Stimulated activated CD8-positive, alpha-beta memory T cell treated with anti-CD3 and anti-CD28 coated beads, Interleukin-12 subunit alpha, Interleukin-12 subunit beta, amount 100 ng/mL, for 24 hours (primary cell): ENCODE results near the gene ZNF423.
"Not testable (repeated sequence)": the region's sequence is repeated elsewhere in the genome, so short reads cannot be mapped to it uniquely, and the experiment has no call there.

Experiments
- DNase-seq: peaks from one replicate; pipeline ENCODE4 v3.0.0-alpha.2; 2020; ENCODE audit errors: extremely low read depth

Gene ZNF423

DNA sequence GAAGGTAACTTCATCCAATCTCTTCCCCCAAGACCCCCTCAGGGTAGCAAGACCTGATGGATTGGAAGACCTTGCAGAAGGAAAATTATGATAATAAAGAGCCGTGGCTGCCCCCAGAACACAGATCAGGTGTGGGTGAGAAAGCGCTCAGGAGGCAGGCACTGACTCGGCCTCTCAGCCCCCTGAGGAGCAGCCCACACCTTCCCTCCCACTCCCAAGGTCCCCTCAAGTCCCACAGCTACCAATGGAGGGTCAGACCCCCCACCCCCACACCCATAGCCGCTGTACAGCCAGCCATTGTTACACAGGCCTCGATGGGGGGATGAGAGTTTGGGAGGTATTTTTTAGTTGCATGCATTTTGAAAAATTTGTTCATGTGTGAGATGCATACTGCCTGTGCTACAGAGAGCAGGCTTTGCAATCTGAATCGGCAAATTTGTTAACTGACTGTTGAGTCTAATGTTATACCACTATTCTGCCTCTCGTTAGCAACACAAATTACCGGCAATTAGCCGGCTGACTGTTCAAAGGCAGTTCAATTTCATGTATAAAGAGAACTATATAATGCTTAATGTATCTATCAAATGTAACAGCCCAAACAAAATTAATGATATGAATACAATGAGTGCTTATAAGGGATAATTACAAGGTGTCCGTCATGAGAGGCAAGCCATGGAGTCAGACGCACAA, 270.6 kb downstream of the ZNF423 start:
- DNase-seq, result no peak

DNA sequence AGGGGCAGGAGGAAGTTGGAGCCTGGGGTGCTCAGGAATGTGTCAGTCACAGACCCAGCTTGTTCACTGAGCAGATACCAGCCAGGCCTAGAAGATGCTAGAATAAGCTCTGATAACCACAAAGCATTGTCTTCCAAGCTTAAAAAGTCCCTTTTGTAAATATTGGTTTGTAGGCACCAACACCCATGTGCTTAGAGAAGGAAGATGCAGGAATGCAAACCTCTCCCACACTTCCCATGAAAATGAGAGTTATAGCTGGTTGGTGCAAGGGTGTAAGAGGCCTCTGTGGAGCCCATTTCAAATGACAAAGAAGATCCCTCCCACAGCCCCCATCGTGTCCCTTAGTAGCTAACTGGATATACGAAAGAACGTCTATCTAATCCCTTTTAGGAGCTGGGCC, 272.0 kb downstream of the ZNF423 start:
- DNase-seq, result no peak

DNA sequence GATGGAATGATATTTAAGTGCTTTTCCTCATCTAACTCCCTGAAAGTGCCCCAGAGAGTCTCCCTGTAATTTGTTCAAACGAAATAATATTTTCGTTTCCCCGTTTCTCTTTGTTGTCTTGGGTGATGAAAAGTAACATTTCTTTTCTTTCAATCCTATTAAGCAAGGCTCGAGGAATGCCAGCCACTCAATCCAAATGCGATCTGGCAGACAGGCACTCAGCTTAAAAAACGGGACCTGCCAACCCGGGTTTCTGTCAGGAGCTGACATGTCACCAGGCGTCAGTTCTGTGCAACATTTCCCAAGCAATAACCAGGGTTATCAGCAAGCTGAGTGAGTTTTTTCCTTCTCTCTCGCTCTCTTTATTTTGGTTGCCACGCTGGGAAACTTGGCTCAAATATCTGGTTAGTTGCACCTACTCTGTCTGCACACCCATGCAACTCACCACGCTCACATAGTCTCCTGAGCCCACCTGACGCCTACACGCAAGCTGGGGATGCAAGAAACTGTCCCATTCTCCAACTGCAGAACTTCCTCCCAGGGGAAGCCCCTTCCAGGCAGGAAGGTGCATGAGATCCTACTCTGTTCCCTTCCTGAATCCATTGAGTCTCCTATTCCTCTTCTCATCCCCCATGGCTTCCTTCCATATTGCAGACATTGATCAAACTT, 274.1 kb downstream of the ZNF423 start:
- DNase-seq, result no peak

DNA sequence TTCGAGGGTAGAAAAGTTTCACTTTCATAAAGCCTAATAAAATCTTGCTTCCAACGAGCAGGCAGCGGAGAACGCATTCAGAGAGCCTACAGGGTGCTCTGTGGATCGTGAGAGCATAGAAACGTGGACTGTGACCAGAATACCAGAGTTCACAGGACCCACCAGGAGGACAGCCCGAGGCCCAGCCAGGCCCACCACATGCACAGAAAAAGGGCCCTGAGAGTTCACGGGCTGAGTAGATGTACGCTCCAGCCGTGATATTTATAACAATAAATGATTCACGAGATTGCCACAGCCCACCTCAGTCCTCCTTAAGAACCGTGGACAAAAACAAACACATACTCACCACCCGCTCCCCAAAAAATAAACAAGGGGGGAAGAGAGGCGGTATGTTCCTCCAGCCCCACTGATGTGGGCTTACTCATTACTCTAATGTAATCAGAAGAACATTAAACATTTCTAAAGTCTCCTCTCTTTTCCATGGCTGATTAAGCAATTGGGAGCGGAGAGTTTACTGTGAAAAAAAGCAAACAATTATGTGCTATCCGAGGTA, 275.1 kb downstream of the ZNF423 start:
- no peak for DNase-seq

DNA sequence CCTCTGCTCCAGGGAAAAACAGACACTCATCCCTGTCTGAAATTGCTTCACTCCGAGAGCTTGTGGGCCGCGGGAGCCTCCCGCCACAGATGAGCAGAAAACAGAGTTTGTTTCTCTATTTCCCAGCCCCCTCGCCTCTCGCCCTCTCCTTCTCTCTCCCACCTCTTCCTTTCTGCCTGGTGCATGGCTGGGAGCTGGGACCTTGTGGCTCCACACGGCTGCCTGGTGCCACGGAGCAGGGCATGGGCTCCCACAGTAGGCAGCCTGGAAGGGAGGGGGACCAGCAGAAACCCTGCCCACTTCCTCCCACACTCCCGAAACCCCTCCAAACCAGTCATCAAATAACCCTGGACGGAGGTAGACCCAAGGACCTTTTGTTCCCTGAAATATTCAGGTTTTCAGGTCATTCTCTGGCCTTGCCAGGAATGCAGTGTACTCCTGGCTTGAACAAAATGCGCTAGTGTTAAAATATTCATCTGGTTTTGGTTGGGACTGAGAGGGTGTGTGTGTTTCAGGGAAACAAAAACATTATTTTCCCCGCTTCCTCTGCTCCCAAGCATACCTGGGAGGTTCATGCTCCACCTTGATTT, 277.4 kb downstream of the ZNF423 start:
- DNase-seq, result no peak

DNA sequence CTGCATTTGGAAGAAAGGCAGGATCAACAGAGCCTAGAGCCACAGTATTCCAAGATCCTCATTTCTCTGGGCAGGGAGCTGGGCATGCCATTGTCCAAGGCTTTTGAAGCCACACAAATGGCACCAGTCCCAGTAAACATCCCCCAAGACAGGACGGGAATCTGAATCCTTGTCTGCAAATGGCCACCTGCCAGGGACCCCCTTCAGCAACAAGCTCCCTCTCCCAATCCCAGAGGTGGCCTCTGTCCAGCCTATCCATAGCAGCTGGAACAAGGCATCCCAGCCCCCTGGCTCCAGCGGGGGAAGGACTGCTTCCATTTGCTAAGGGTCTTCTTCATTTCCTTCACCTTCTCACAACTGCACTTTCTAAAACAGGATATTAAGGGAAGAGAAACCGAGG, 277.9 kb downstream of the ZNF423 start:
- DNase-seq, result no peak

DNA sequence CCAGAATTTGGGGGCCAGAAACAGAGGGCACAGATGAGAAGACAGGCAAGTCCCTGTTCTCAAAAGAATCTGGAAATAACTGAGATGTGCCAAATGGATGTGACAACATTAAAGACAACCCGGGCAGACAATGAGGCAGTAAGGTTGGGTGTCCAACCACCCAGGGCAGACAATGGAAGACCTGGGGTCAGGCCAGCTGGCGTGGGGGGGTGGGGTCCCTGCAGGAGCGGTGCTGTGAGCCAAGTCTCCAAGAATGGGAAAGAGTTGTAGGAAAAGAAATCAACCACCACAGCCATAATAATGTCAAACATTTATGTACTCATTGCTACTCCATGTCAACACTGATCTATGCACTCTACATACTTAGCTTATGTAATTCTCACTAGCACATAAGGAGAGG, 279.0 kb downstream of the ZNF423 start:
- DNase-seq, result no peak

DNA sequence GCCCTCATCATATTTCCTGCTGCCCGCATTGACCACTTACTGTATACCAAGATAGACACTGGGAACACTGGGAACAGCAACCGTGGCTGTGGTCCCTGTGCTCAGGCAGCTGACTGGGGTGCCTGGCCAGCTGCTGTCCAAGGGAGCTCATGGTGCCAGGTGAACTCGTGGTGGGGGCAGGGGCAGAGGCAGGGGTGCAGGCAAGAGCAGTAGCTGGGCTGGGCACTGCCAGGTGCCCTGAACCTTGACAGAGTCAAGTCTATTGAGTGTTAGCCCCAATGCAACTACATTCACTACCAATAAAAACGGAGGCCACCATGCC, 279.8 kb downstream of the ZNF423 start:
- no peak for DNase-seq

DNA sequence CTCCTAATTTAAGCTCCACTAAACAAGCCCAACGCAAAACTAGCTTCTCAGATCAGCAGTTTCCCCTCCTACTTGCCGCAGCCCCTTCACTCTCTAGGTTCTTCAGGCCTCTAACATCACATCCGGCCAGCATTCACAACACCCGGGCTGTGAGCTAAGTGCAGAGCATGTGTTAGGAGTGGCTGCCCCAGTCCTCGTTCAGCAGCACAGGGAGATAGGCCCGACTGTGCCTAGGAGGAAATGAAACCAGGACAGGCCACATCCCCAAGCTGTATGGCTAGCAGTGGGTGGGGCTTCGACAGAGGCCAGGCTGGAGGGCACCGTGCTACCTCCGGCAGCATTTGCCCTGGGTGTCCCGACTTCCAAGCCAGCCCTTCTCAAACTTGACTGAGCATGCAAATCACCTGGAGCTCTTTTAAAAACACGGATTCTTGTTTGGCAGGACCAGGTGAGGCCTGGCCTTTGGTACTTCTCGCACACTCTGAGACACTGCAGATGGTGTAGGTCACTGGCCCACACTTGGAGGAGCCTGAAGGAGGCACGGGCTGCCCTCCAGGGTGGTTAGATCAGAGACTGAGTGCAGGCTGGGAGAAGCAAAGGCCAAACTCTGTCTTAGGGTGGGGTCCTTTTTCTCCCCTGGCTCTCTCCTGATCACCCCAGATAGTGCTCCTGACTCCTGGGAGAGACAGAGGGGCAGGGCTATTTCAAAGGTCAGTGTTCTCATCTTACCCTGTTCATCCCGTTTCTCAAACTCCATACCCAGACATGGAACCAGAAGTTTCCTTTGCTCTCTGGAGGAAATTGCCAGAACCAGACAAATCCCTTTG, 280.4 kb downstream of the ZNF423 start:
- DNase-seq, result no peak

DNA sequence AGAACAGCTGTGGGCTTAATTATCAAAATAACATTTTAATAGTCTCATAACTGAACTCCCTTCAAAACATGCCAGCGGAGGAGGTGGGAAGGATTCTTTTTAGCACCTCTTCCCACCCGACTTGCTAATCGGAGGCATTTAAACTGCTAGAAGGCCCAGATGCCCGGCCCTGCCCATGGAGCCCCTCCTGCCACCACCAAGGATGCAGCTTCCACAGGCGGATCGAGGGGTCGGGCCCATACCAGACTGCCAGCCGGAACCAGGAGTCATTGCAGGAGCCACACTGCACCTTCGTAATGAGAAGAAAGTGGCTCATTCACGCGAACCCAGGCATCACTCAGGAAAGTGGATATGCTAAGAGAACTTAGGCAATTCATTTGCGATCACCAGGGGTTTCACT, 281.1 kb downstream of the ZNF423 start:
- DNase-seq, result no peak

DNA sequence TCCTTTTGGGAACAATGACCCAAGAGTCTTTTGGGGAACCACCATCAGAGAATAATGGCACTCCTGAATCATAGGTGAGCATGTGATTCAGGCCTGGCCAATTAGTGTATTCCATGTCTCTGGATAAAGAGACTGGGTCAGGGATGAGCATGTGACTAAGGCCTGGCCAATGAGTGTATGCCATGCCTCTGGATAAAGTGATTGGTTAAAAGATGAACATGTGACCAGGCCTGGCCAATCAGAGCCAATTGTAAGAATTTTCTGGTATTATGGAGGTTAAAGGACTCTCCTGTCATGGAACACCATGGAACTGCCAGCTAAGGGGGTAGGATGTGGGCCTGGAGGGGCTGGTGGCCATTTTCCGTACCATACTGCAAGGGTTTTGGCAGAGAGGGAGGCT, 288.0 kb downstream of the ZNF423 start:
- DNase-seq, result no peak

DNA sequence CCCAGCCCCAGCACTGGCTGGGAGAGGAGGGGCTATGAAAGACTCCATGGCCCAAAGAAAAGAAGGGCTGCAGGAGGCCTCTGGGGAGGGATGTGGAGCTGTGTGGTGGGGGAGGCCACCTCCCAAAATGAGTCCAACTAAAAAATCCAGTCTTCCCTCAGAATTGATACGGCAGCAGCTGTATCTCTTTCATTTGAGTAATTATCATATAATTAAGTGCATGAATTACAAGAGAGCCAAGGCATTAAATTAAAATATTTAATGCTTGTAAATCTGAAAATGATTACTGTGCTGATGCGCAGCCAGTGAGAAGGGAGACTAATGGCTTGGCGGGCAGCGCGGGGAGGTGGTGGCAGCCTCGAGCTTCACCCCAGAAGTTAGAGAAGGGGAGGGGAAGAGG, 289.5 kb downstream of the ZNF423 start:
- DNase-seq, result no peak

DNA sequence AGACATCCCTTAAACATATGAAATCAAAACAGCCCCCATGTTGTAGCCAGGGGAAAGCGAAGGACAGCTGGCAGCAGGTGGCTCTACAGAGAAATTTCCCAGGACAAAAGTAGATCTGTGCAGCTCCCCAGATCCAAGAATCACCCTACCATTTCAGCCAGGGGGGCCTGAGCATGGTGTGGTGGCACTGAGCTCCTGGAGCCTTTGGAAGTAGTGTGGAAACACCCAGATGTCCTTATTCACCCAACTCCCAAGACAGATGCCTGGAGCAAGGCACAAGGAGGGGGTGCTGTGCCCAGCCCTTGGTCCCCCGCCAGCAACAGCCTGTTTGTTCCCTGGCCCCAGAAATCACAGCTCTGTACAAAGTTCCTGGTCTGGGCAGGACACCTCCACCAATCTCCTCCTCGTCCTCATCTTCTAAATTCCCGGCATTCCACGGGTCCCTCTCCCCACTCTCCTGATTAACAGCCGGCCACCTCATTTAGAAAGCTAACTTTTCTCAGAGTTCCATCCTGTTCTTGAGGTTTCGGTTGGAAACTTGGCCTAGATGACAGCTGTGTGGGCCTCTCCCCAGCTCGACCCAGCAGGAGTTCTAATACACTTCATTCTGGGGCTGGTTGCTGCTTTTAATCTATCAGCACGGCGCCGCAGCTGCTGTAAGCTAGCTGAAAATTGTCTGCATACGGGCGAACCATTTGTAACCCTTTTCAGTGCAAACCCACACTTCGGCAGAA, 291.2 kb downstream of the ZNF423 start:
- no peak for DNase-seq

DNA sequence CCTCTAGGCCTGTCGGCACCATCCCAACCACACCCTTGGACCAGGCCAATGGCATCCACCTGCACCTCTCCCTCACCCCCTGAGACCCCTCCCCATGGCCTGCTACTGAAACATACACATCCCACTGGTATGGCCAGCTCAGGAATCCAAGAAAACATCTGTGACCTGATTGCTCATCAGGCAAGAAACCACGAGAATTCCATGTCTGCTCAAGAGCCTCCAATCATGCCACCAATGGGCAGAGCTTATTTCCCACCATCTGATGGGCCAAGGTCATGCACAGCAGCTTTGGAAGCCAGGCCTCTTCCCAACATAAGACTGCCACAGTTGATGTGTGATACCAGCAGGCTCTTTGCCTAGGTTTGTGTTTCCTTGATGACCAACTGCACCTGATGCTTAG, 292.2 kb downstream of the ZNF423 start:
- DNase-seq, result no peak

DNA sequence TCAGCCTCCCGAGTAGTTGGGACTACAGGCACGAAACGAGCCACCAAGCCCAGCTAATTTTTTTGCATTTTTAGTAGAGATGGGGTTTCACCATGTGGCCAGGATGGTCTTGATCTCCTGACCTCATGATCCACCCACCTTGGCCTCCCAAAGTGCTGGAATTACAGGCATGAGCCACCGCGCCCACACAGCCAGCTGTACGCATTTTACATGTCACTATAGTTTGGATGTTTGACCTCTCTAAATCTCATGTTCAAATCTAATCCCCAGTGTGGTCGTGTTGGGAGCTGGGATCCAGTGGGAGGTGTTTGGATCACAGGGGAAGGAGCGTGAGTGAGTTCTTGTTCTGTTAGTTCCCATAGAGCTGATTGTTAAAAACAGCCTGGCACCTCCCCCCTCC, 293.0 kb downstream of the ZNF423 start:
- not testable (repeated sequence) for DNase-seq

DNA sequence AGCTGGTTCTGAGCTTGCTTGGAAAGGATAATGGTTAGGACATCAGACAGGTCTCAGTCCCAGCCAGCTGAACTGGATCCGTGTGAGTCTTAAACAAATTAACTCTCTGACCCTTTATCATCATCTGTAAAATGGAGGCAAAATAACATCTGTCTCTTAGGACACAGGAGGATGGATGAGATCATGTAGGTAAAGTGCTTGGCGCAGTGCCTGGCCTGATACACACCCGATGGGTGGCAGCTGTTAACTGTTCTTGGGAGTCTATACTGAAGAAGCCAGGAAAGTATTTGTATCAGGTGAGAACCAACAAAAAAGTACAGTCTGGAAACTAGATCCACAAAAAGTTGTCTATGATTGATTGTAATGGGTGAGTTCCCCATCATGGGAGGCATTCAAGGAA, 293.7 kb downstream of the ZNF423 start:
- no peak for DNase-seq

DNA sequence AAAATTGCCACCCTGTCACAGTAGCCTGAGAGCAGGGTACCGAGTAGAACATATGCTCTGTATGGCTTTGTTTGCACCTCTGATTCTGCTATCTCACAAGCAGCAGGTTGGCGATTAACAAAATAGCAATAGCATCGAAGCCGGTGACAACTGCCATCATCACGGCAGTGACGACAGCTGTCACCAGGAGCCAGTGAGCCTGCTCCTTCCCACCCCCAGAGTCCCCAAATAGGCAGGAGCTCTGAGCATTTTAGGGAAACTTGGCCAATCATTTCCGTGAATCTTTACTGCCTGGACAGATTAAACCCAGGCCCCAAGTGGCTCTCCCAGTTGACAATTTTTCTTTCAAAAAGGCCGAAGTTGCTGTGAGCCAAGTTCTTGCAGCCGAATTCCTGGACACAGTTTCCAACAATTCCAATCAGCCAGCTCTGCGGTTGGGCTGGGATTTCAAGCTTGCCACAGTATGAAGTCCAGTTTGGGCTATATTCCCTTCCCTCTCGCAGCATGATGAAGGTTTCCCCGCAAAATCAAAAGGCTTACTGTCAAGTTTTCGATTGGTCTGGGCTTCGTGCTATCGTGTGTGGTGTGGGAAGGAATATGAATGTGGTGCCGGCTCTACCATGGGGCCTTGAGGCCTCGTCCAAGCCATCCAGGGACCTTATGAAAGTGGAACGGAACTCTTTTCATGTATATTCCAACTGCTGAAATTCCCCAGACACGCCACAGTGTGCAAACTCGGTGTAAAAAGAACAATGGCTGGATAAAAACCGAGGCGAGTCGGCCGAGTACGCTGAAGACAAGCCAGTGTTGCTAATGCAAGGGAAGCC, 295.7 kb downstream of the ZNF423 start:
- DNase-seq, result no peak

DNA sequence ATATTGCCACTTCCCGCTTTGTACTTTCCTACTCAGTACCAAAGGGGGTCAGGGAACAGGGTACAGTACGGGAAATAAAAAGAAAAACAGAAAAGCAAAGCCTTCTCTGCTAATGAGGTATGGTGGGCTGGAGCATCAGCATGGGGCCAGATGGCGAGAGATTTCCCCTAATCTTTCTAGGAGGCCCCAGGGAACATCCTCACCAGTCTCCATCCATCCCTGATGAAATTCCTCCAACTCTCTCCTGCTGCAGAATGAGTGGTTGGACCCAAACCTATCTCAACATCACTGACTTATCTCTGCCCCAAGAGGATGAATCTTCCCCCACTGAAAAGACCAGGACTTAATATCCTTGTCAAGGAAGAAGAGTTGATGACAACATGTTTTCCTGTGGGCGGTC, 296.7 kb downstream of the ZNF423 start:
- no peak for DNase-seq

DNA sequence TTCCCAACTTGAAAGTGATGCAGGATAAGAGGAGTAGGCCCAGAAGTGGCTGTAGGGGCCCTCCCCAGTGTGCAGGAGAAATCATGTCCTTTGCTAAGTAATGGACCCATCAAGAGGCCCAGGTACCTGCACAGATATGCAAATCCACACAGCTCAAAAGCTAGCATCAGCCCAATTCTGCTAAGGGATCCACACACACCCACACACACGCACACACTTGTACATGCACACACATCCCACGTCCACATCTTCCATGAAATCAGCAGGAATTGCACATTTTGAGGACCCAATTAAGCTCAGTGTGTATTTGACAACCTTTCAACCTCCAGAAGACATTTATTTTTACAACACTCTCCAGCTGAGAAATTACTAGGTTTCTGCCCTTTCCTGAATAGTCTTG, 297.5 kb downstream of the ZNF423 start:
- no peak for DNase-seq

DNA sequence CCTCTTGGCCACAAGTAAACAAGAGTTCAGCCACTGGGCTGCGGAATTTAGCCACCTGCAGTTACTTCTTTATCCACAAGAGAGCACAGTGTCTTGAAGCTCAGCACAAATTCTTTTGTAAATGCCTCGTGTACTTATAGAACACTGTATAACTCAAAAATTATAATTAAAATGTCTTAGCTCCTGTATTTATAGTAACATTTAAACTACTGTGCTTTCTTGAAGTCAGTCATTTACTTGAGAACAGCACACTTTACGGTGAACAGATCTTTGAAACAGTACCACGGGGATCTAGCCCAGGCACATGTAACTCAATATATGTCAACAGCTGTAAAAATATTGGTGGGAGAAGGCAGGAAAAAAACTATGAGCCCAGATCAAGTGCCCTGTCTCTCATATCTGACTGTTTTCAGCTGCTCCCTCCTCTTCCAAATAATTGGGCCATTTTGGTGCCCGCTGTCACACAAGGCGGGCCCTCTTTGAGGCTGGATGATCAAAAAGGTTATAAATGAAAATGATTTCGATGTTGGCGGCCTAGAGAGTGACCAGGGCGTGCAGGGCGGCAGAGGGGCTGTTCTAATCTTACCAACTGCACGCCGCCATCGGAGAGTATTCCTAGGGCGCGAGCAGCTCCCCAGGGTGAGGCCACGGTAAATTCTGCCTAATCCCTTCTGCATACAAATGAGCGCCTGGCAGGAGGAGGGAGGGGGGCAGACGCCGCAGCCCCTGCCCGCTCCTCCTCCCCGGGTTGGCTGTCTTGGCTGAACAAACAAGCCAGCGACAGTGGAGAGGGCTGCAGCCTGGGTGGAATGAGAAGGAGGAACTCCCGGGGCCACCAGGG, 299.1 kb downstream of the ZNF423 start:
- no peak for DNase-seq
